Effector CD4-positive, alpha-beta T cell (primary cell): ENCODE results near the gene QSOX2.

ENCODE experiments used
- DNase-seq: peaks from one replicate; pipeline ENCODE4 v3.0.0-alpha.2; 2020

The QSOX2 gene

GRCh38 chr9:136219276-136219675 is 26.3 kb downstream of the QSOX2 start:
- DNase-seq, result no peak

- DNase-seq, result no peak
These were observed 26.9 kb downstream of the QSOX2 start for GRCh38 chr9:136218673-136219072.

GRCh38 chr9:136218271-136218670 is 27.3 kb downstream of the QSOX2 start:
- no peak for DNase-seq

- DNase-seq, result no peak
These were observed 28.9 kb downstream of the QSOX2 start for GRCh38 chr9:136216541-136217244.

- no peak for DNase-seq
These were observed 31.9 kb downstream of the QSOX2 start for GRCh38 chr9:136213733-136214132.

GRCh38 chr9:136212345-136212950 is 33.2 kb downstream of the QSOX2 start:
- DNase-seq, result no peak

GRCh38 chr9:136211441-136212344 is 33.9 kb downstream of the QSOX2 start:
- no peak for DNase-seq

- DNase-seq, result no peak
These were observed 34.6 kb downstream of the QSOX2 start for GRCh38 chr9:136211006-136211405.

GRCh38 chr9:136210276-136210675 is 35.3 kb downstream of the QSOX2 start:
- DNase-seq, result no peak

GRCh38 chr9:136209786-136210185 is 35.8 kb downstream of the QSOX2 start:
- DNase-seq, result no peak

GRCh38 chr9:136209232-136209631 is 36.4 kb downstream of the QSOX2 start:
- no peak for DNase-seq

- no peak for DNase-seq
These were observed 36.9 kb downstream of the QSOX2 start for GRCh38 chr9:136208675-136209074.

- DNase-seq, result no peak
These were observed 38.0 kb downstream of the QSOX2 start for GRCh38 chr9:136207616-136208015.

GRCh38 chr9:136206602-136207275 is 38.9 kb downstream of the QSOX2 start:
- DNase-seq, result no peak

GRCh38 chr9:136205707-136205992 is 40.0 kb downstream of the QSOX2 start:
- no peak for DNase-seq

- DNase-seq, result peak; percentile 14
These were observed 40.5 kb downstream of the QSOX2 start, which contains the start of gene LHX3 for GRCh38 chr9:136204838-136205706. LHX3 (minus strand) TSS chr9:136205128; CDS start chr9:136205012, 116 bp downstream.

- DNase-seq, result no peak
These were observed 41.3 kb downstream of the QSOX2 start for GRCh38 chr9:136204145-136204805.

GRCh38 chr9:136203408-136204144 is 42.0 kb downstream of the QSOX2 start:
- DNase-seq, result no peak

- no peak for DNase-seq
These were observed 42.9 kb downstream of the QSOX2 start for GRCh38 chr9:136202454-136203407.
